Smooth muscle cell (in vitro differentiated cells): ENCODE data around the gene ZNF141. TPM values are rescaled to one million over a fixed set of nuclear protein-coding genes. Genes with fewer than 3 reads are reported as not detected.

Source experiments
- DNase-seq: peaks from one replicate; lab custom pipeline; 2025; ENCODE audit not compliant: unreplicated experiment; lab: John Stamatoyannopoulos, UW
- H2AFZ ChIP-seq: fragments of 200-600 bp; sonication (generic); 2 replicates; pipeline ENCODE4 v1.6.0; 2016; ENCODE audit warnings: antibody characterized with exemption, low read depth, mild to moderate bottlenecking
- H3F3A ChIP-seq: fragments of 200-600 bp; sonication (generic); 2 replicates; pipeline ENCODE4 v1.6.0; 2017; ENCODE audit warnings: antibody characterized with exemption, low read depth
- H3K27ac ChIP-seq: fragments of 200-600 bp; sonication (generic); 2 replicates; pipeline ENCODE4 v1.5.1; 2016; ENCODE audit warnings: low read depth, mild to moderate bottlenecking
- H3K27me3 ChIP-seq: fragments of 200-600 bp; sonication (generic); 2 replicates; pipeline ENCODE4 v1.6.1; 2016; ENCODE audit warnings: low read depth, mild to moderate bottlenecking
- H3K36me3 ChIP-seq: fragments of 200-600 bp; sonication (generic); 2 replicates; pipeline ENCODE4 v1.5.1; 2016; ENCODE audit warnings: low read depth
- H3K4me1 ChIP-seq: fragments of 200-600 bp; sonication (generic); 2 replicates; pipeline ENCODE4 v1.5.1; 2016; ENCODE audit warnings: low read depth
- H3K4me2 ChIP-seq: fragments of 200-600 bp; sonication (generic); 2 replicates; pipeline ENCODE4 v1.6.0; 2016; ENCODE audit warnings: mild to moderate bottlenecking
- H3K4me3 ChIP-seq: fragments of 200-600 bp; sonication (generic); 2 replicates; pipeline ENCODE4 v1.5.1; 2016; ENCODE audit warnings: mild to moderate bottlenecking
- H3K79me2 ChIP-seq: fragments of 200-600 bp; sonication (generic); 2 replicates; pipeline ENCODE4 v1.6.0; 2016; ENCODE audit warnings: low read depth, mild to moderate bottlenecking
- H3K9ac ChIP-seq: fragments of 200-600 bp; sonication (generic); 2 replicates; pipeline ENCODE4 v1.6.0; 2016; ENCODE audit warnings: low read depth
- H3K9me3 ChIP-seq: fragments of 200-600 bp; sonication (generic); replicated peaks from 2 replicates; pipeline ENCODE4 v1.5.1; 2016; ENCODE audit warnings: low read depth
- H4K20me1 ChIP-seq: fragments of 200-600 bp; sonication (generic); 2 replicates; pipeline ENCODE4 v1.6.0; 2016; ENCODE audit warnings: low read depth
- CTCF ChIP-seq: fragments of 200-600 bp; sonication (generic); IDR thresholded peaks from 2 replicates; pipeline ENCODE4 v1.5.1; 2017; ENCODE audit warnings: borderline replicate concordance, mild to moderate bottlenecking, antibody characterized with exemption; ENCODE audit not compliant: insufficient read depth, poor library complexity, severe bottlenecking
- WGBS: methylation state at CpG from one replicate; pipeline ENCODE4 v1.1.7; 2016; ENCODE audit warnings: low lambda C conversion rate; 5-methylcytosine and 5-hydroxymethylcytosine counted together
- polyA plus RNA-seq: library from polyadenylated mRNA; unstranded; fragments of >200 nt; fragmentation: Nextera tagmentation; extraction: Ambion mirVana; gene quantifications from 2 replicates; pipeline ENCODE4 v1.2.1, GENCODE V29; 2016
- total RNA-seq: library from RNA; depleted of rRNA; stranded (reverse); fragments of >200 nt; gene quantifications from 2 replicates; pipeline ENCODE4 v1.2.3, GENCODE V29; 2014

ZNF141 gene
- total and polyA plus RNA-seq, 2 experiments from 2014 or later, result 1.1 to 11.0 TPM

- peaks cover 4% of the 10 kb centered on the region for H3F3A ChIP-seq
- H3K27ac ChIP-seq, result no peak overlapping the region
- H3K9me3 ChIP-seq, result peaks cover 93% of the 10 kb centered on the region
- peaks cover 70% of the 10 kb centered on the region for H3K36me3 ChIP-seq
- H2AFZ ChIP-seq, result no peak overlapping the region
- no peak overlapping the region for H3K9ac ChIP-seq
- 99% methylated on average over 6 of the region's 6 CpGs for WGBS
- no peaks in the 10 kb centered on the region for H3K4me1 ChIP-seq
- no peaks in the 10 kb centered on the region for H3K27me3 ChIP-seq
- H3K4me3 ChIP-seq, result peak overlapping the region; percentile 26
- no peak overlapping the region for H3K4me2 ChIP-seq
- no peaks in the 10 kb centered on the region for H3K79me2 ChIP-seq
- no peaks in the 10 kb centered on the region for H4K20me1 ChIP-seq
- TF ChIP-seq CTCF, result no peak
- no peak for DNase-seq
These were observed 36.9 kb downstream of the ZNF141 start for GRCh38 chr4:374298-375160.

GRCh38 chr4:384311-385010, 46.8 kb downstream of the ZNF141 start:
- H3K4me3 ChIP-seq, result no peak overlapping the region
- no peaks in the 10 kb centered on the region for H3K27me3 ChIP-seq
- peaks cover 4% of the 10 kb centered on the region for H3K36me3 ChIP-seq
- H3K4me1 ChIP-seq, result no peaks in the 10 kb centered on the region
- 91% methylated on average over 10 of the region's 10 CpGs for WGBS
- H3K9me3 ChIP-seq, result peaks cover 27% of the 10 kb centered on the region
- H3K9ac ChIP-seq, result no peak overlapping the region
- H4K20me1 ChIP-seq, result no peaks in the 10 kb centered on the region
- DNase-seq, result no peak
- no peak overlapping the region for H2AFZ ChIP-seq
- H3K27ac ChIP-seq, result no peak overlapping the region
- no peaks in the 10 kb centered on the region for H3F3A ChIP-seq
- no peaks in the 10 kb centered on the region for H3K79me2 ChIP-seq
- H3K4me2 ChIP-seq, result no peak overlapping the region
- no peak for TF ChIP-seq CTCF

DNA sequence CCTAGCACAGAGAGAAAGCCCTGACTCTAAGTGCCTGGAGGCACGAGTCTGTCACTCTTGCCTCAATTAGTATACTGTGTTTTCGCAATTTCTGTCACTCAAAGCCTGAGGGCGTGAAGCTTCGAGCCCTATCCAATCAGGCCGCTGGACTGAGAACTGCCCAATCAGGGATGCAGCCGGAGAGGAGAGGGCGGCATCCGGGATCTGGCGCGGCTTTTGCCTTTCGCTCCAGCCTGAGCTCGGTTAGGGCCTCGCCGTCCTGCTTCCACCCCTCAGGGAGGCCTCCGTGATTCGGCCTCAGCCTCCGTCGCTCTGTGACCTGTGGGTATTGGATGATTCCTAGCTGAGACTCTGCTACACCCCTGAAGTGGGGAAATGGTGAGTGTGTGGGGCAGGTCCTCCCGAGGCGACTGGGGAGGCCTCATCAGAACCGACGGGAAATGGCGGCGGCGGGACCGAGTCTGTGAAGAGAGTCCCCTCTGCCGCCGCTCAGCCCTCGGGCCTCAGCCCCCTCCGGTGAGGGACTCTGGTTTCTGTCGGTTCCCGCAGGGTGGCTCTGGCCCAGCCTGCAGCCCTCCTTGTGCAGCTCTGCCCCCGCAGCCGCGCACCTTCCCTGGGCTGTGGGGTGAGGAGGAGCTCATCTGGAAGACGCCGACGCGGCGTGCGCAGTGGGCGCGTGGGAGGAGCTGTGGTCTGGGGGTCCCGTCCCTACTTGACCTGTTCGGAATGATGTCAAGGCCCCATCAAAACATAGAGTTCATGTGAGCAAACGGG, 48.5 kb downstream of the ZNF141 start:
- no peaks in the 10 kb centered on the region for H3K27me3 ChIP-seq
- peaks cover 20% of the 10 kb centered on the region for H3K9me3 ChIP-seq
- no peak overlapping the region for H3K4me2 ChIP-seq
- H3F3A ChIP-seq, result no peaks in the 10 kb centered on the region
- no peak for TF ChIP-seq CTCF
- 98% methylated on average over 44 of the region's 46 CpGs for WGBS
- no peak for DNase-seq
- no peaks in the 10 kb centered on the region for H3K36me3 ChIP-seq
- H3K9ac ChIP-seq, result no peak overlapping the region
- no peak overlapping the region for H2AFZ ChIP-seq
- no peaks in the 10 kb centered on the region for H3K79me2 ChIP-seq
- no peaks in the 10 kb centered on the region for H3K4me1 ChIP-seq
- no peaks in the 10 kb centered on the region for H4K20me1 ChIP-seq
- no peak overlapping the region for H3K27ac ChIP-seq
- H3K4me3 ChIP-seq, result no peak overlapping the region
